BLaER1 (cell line): ENCODE measurements around the gene GULP1.

ENCODE experiments used
- H3K27ac ChIP-seq: shearing (Covaris generic); formaldehyde crosslinking; 2 replicates; pipeline ENCODE4 v1.8.1; 2022
- H3K27me3 ChIP-seq: shearing (Covaris generic); formaldehyde crosslinking; 2 replicates; pipeline ENCODE4 v1.8.1; 2022
- H3K36me3 ChIP-seq: shearing (Covaris generic); formaldehyde crosslinking; 2 replicates; pipeline ENCODE4 v1.8.1; 2022
- H3K4me1 ChIP-seq: shearing (Covaris generic); formaldehyde crosslinking; 2 replicates; pipeline ENCODE4 v1.8.1; 2022
- H3K4me2 ChIP-seq: shearing (Covaris generic); formaldehyde crosslinking; 2 replicates; pipeline ENCODE4 v1.8.1; 2022
- H3K4me3 ChIP-seq: shearing (Covaris generic); formaldehyde crosslinking; 2 replicates; pipeline ENCODE4 v1.8.1; 2022
- H3K9ac ChIP-seq: shearing (Covaris generic); formaldehyde crosslinking; 2 replicates; pipeline ENCODE4 v1.8.1; 2022
- H3K9me3 ChIP-seq: shearing (Covaris generic); formaldehyde crosslinking; 2 replicates; pipeline ENCODE4 v1.8.1; 2022
- H4K20me1 ChIP-seq: shearing (Covaris generic); formaldehyde crosslinking; 2 replicates; pipeline ENCODE4 v1.8.1; 2022
- Cebpa-rat ChIP-seq: shearing (Covaris generic); IDR thresholded peaks from 2 replicates; pipeline ENCODE4 v1.8.1; 2022

Gene GULP1

GRCh38 chr2:188607501-188607900, 315.8 kb downstream of the GULP1 start:
- Histone ChIP-seq H3K4me1 (no peaks in the 10 kb centered on the region), H3K4me2 (no peak overlapping the region), H4K20me1 (no peaks in the 10 kb centered on the region), H3K9me3 (peaks cover 9% of the 10 kb centered on the region; the same call in 1 of the 2 replicates), H3K27ac (no peak overlapping the region), H3K9ac (no peak overlapping the region), H3K27me3 (no peaks in the 10 kb centered on the region), H3K4me3 (no peak overlapping the region), H3K36me3 (no peaks in the 10 kb centered on the region)
- TF ChIP-seq Cebpa-rat = no peak

GRCh38 chr2:188609321-188610049, 317.8 kb downstream of the GULP1 start:
- no peak overlapping the region for H3K9ac ChIP-seq
- H3K4me1 ChIP-seq = no peaks in the 10 kb centered on the region
- no peak overlapping the region for H3K4me3 ChIP-seq
- H3K9me3 ChIP-seq = peaks cover 9% of the 10 kb centered on the region; the same call in 1 of the 2 replicates
- no peak overlapping the region for H3K27ac ChIP-seq
- no peaks in the 10 kb centered on the region for H3K27me3 ChIP-seq
- TF ChIP-seq Cebpa-rat = no peak
- H3K4me2 ChIP-seq = no peak overlapping the region
- no peaks in the 10 kb centered on the region for H3K36me3 ChIP-seq
- H4K20me1 ChIP-seq = no peaks in the 10 kb centered on the region

GRCh38 chr2:188610050-188610444, 318.4 kb downstream of the GULP1 start:
- no peaks in the 10 kb centered on the region for H3K27me3 ChIP-seq
- H3K4me1 ChIP-seq = no peaks in the 10 kb centered on the region
- TF ChIP-seq Cebpa-rat = no peak
- no peaks in the 10 kb centered on the region for H3K36me3 ChIP-seq
- H3K4me3 ChIP-seq = no peak overlapping the region
- no peak overlapping the region for H3K9ac ChIP-seq
- no peak overlapping the region for H3K4me2 ChIP-seq
- no peak overlapping the region for H3K27ac ChIP-seq
- H3K9me3 ChIP-seq = peaks cover 9% of the 10 kb centered on the region; the same call in 1 of the 2 replicates
- H4K20me1 ChIP-seq = no peaks in the 10 kb centered on the region

GRCh38 chr2:188610827-188611226, 319.2 kb downstream of the GULP1 start:
- H4K20me1 ChIP-seq = no peaks in the 10 kb centered on the region
- H3K9me3 ChIP-seq = peaks cover 5% of the 10 kb centered on the region; the same call in 1 of the 2 replicates
- no peaks in the 10 kb centered on the region for H3K36me3 ChIP-seq
- no peaks in the 10 kb centered on the region for H3K4me1 ChIP-seq
- H3K27me3 ChIP-seq = no peaks in the 10 kb centered on the region
- H3K4me3 ChIP-seq = no peak overlapping the region
- TF ChIP-seq Cebpa-rat = no peak
- no peak overlapping the region for H3K4me2 ChIP-seq
- no peak overlapping the region for H3K27ac ChIP-seq
- no peak overlapping the region for H3K9ac ChIP-seq

GRCh38 chr2:188619146-188619545, 327.5 kb downstream of the GULP1 start:
- H3K36me3 ChIP-seq = no peaks in the 10 kb centered on the region
- no peak overlapping the region for H3K4me3 ChIP-seq
- no peaks in the 10 kb centered on the region for H4K20me1 ChIP-seq
- H3K27me3 ChIP-seq = no peaks in the 10 kb centered on the region
- no peak overlapping the region for H3K27ac ChIP-seq
- no peak overlapping the region for H3K9ac ChIP-seq
- H3K4me1 ChIP-seq = no peaks in the 10 kb centered on the region
- no peak overlapping the region for H3K4me2 ChIP-seq
- no peaks in the 10 kb centered on the region for H3K9me3 ChIP-seq
- TF ChIP-seq Cebpa-rat = no peak

- Histone ChIP-seq H3K36me3 (no peaks in the 10 kb centered on the region), H4K20me1 (no peaks in the 10 kb centered on the region), H3K27ac (no peak overlapping the region), H3K4me2 (no peak overlapping the region), H3K4me3 (no peak overlapping the region), H3K27me3 (no peaks in the 10 kb centered on the region), H3K4me1 (no peaks in the 10 kb centered on the region), H3K9ac (no peak overlapping the region), H3K9me3 (no peaks in the 10 kb centered on the region)
- no peak for TF ChIP-seq Cebpa-rat
Measured at GRCh38 chr2:188620916-188621315, 329.2 kb downstream of the GULP1 start.

- Histone ChIP-seq H3K4me3 (no peak overlapping the region), H3K36me3 (no peaks in the 10 kb centered on the region), H3K4me2 (no peak overlapping the region), H4K20me1 (no peaks in the 10 kb centered on the region), H3K27ac (no peak overlapping the region), H3K4me1 (no peaks in the 10 kb centered on the region), H3K9me3 (no peaks in the 10 kb centered on the region), H3K27me3 (no peaks in the 10 kb centered on the region), H3K9ac (no peak overlapping the region)
- no peak for TF ChIP-seq Cebpa-rat
Measured at GRCh38 chr2:188622601-188623260, 331.1 kb downstream of the GULP1 start.

GRCh38 chr2:188623995-188624643, 332.4 kb downstream of the GULP1 start:
- no peak for TF ChIP-seq Cebpa-rat

GRCh38 chr2:188627471-188627870, 335.8 kb downstream of the GULP1 start:
- H3K27ac ChIP-seq = no peak overlapping the region
- no peaks in the 10 kb centered on the region for H4K20me1 ChIP-seq
- H3K4me3 ChIP-seq = no peak overlapping the region

More at GRCh38 chr2:188623995-188624643, 332.4 kb downstream of the GULP1 start:
- no peaks in the 10 kb centered on the region for H3K27me3 ChIP-seq
- H3K4me2 ChIP-seq = no peak overlapping the region
- H3K9ac ChIP-seq = no peak overlapping the region
- no peak overlapping the region for H3K27ac ChIP-seq
- no peaks in the 10 kb centered on the region for H3K36me3 ChIP-seq
- H3K4me3 ChIP-seq = no peak overlapping the region
- H3K9me3 ChIP-seq = no peaks in the 10 kb centered on the region
- no peaks in the 10 kb centered on the region for H3K4me1 ChIP-seq
- H4K20me1 ChIP-seq = no peaks in the 10 kb centered on the region

More at GRCh38 chr2:188627471-188627870, 335.8 kb downstream of the GULP1 start:
- no peaks in the 10 kb centered on the region for H3K27me3 ChIP-seq
- no peaks in the 10 kb centered on the region for H3K9me3 ChIP-seq
- TF ChIP-seq Cebpa-rat = no peak
- H3K36me3 ChIP-seq = no peaks in the 10 kb centered on the region
- no peaks in the 10 kb centered on the region for H3K4me1 ChIP-seq
- H3K4me2 ChIP-seq = no peak overlapping the region
- no peak overlapping the region for H3K9ac ChIP-seq
